HepG2 (cell line): Measurements from ENCODE around the gene XPR1.

Experiments used
- CBX5 ChIP-seq: sonication (generic); formaldehyde crosslinking; IDR thresholded peaks from 2 replicates; pipeline ENCODE4 v1.4.0; 2020; ENCODE audit warnings: missing genetic modification reagents, borderline replicate concordance
- CTCF ChIP-seq: sonication (generic); formaldehyde crosslinking; IDR thresholded peaks from 2 replicates; pipeline ENCODE4 v1.5.0; 2020; ENCODE audit warnings: mild to moderate bottlenecking, missing genetic modification reagents, moderate library complexity
- NFATC3 ChIP-seq: sonication (generic); formaldehyde crosslinking; IDR thresholded peaks from 2 replicates; pipeline ENCODE4 v1.5.1; 2020; ENCODE audit warnings: mild to moderate bottlenecking, missing genetic modification reagents
- ZNF747 ChIP-seq: sonication (generic); formaldehyde crosslinking; IDR thresholded peaks from 2 replicates; pipeline ENCODE4 v1.8.1; 2023; ENCODE audit warnings: missing genetic modification reagents, mild to moderate bottlenecking, borderline replicate concordance
- TF ChIP-seq, protein P1 (sequence below), 2 experiments: sonication (generic) in 1 of 2; formaldehyde crosslinking in 1 of 2; IDR thresholded peaks; 2 replicates each; pipeline versions ENCODE4 v1.5.1 to v1.6.1; 2011 to 2020; ENCODE audit warnings: borderline replicate concordance in 1 of 2, low read depth in 1 of 2, low read length in 1 of 2, mild to moderate bottlenecking in 1 of 2, missing genetic modification reagents in 1 of 2, moderate library complexity in 1 of 2

DNA sequence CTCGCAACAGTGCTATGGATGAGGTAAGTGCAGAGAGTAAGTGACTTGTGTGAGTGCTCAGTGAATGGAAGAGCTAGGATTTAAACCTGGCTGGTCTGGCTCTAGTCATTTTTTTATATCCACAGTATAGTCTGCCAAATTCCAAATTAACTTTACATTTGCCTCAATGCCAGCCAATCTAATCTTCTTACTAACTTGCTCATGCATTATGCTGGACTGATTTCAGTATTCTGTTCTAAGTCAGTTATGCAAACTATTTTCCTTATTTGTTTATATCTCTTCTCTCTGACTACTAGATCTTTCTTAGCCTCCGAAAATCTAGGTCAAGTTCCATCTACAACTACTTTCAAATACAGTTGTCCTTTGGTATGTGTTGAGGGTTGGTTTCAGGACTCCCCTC is 133.3 kb downstream of the XPR1 start:
- TF ChIP-seq CTCF (CRISPR knock-in tag) (no peak), ZNF747 (CRISPR knock-in tag) (no peak), CBX5 (CRISPR knock-in tag) (no peak), NFATC3 (CRISPR knock-in tag) (no peak)
- TF ChIP-seq, protein P1, sequence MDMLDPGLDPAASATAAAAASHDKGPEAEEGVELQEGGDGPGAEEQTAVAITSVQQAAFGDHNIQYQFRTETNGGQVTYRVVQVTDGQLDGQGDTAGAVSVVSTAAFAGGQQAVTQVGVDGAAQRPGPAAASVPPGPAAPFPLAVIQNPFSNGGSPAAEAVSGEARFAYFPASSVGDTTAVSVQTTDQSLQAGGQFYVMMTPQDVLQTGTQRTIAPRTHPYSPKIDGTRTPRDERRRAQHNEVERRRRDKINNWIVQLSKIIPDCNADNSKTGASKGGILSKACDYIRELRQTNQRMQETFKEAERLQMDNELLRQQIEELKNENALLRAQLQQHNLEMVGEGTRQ (IDR thresholded peaks at IDR 0.05; ENCODE audit: low read depth, low read length), result no peak
- TF ChIP-seq, protein P1 (CRISPR knock-in tag; IDR thresholded peaks at IDR 0.05; ENCODE audit: borderline replicate concordance), result no peak
